HG03565 (cell line): ENCODE measurements around the gene RPS4Y2.
A peak's percentile ranks its signal among the peaks of the same experiment; 100 is the strongest.

ENCODE experiments used
- ATAC-seq: cut with Tn5 transposase; IDR thresholded peaks from one replicate; pipeline ENCODE4 v1.9.1; 2021; ENCODE audit warnings: mild to moderate bottlenecking, moderate library complexity; ENCODE audit not compliant: unreplicated experiment

RPS4Y2 gene

DNA sequence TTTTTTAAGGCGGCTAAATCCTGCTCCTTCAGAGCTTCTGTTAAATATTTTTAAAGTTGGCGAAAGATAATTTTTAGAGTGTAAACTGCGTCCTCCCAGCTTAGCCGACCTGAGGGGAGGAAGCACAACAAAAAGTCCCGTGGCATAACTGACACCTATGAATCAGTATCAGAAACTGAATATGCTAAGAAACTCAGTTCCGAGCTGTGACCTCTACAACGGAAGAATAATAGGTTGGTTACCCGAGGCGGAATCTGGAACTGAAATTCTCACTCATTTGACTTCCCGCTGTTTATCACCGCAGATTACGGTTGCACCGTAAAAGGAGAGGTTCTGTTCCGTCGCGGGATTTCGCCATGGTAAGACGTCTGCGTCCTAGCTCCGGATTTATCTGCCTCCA lies at the start of gene RPS4Y2:
TSS of gene RPS4Y2 (plus strand) at position 301 of the 400 bp plus-strand sequence. CDS start at position 357, 56 bp downstream.
- no peak for ATAC-seq

DNA sequence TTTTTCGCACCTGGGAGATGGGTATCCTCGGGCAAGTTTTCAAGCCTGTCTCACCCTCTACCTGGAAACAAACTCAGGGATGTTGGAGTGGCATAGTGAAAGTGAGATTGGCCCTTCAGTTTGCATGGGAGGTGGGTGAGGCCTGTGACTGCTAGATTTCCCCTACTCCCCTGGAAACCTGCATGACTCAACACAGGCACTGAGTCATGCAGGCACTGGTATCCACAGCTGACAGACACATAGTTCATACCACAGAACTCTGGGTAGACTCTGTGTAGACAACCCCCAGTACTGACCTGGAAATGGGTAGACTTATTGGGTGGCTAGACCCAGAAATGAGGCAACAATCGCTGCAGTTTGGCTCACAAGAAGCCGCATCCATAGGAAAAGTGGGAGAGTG lies 41.5 kb upstream of the RPS4Y2 start:
- ATAC-seq = peak; percentile 88

DNA sequence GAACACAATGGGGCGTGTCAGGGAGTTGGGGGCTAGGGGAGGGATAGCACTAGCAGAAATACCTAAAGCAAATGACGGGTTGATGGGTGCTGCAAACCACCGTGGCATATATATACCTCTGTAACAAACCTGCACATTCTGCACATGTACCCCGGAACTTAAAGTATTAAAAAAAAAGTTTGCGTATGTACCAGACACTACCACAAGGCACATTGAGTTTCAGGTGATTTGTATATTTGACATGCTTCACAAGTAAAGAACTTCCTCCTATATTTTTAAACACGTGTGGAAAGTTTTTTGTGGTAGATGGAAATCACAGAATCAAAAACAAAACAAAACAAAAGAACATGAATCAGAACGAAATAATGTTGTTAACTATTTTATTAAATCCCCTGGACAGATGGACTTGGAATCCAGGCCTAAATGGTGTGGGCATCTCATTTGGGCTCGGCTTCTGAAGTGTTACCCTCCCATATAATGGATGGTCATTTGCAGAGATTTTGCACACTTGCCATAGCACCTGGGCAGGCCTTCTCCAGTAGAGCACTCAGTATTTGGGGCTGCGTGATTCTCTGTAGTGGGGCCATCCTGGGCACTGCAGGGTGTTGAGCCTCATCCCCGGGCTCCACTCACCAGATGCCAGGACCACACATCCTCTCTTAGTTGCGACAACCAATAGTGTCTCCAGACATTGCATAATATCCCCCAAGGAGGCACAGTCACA lies 29.6 kb upstream of the RPS4Y2 start:
- peak; percentile 72 for ATAC-seq

DNA sequence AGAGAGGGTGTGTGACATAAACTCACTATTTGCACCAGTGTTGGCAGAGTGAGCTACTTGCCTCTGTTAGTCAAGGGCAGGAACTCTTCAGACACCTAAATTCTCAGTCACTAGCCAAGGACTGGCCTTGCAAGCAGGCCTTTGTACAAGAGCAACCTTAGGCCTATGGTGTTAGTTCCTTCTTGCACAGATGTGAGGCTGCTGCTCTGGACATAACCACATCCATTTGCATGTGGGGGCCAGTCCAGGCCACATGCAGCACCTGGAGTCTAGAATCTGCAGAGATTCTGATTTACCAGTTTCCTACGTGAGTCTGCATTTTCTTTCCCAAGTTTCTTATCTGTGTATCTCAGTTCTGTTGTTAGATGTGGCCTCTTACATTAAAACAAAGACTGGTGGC lies 20.7 kb upstream of the RPS4Y2 start:
- ATAC-seq = peak; percentile 94

DNA sequence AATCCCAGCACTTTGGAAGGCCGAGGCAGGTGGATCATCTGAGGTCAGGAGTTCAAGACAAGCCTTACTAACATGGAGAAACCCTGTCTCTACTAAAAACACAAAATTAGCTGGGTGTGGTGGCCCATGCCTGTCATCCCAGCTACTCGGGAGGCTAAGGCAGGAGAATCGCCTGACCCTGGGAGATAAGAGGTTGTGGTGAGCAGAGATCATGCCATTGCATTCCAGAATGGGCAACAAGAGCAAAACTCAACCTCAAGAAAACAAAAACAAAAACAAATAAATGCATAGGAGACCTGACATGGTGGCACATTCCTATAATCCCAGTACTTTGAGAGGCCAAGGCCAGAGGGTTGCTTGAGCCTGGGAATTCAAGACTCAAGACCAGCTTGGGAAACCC lies 16.1 kb upstream of the RPS4Y2 start:
- ATAC-seq = no peak

GRCh38 chrY:20740609-20741008 lies 15.3 kb upstream of the RPS4Y2 start:
- no peak for ATAC-seq

DNA sequence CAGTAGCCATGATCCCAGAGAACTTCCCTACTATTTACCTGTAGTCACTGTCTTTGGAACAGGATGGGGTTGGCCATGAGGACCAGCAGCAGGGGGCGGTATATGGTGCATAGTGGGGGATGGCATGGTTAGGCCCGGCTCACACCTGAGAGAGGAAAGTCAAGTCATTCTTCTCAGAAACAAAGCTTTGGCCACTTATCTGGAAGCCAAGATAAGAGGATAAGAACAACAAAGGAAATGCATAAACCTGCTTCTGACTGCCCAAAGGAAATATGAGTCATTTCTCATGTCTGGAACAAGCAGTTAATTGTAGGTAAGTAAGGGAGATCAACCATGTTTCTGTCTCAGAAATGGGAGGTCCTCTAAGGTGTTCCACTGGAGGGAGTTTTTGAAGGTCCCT lies 10.8 kb upstream of the RPS4Y2 start:
- no peak for ATAC-seq

DNA sequence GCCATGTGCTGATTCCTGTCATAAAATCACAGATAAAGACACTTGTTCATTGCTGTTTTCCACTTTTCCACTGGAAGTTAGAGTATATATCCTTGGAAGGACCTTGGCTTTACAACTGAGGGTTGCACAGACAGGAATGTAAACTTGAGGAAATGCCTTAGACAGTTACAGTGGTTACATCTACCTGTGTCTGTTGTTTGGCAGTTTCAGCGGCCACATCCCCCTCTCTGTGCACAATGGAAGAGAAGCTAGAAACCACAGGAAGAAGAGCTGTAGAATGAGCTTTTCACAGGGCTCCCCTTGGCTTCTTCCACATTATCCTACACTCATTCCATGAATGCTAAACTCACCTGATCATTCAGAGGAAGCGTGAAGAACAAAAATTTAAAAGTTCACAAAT lies 9.0 kb upstream of the RPS4Y2 start:
- ATAC-seq = no peak

GRCh38 chrY:20763869-20764268 lies 8.0 kb downstream of the RPS4Y2 start:
- ATAC-seq = no peak

DNA sequence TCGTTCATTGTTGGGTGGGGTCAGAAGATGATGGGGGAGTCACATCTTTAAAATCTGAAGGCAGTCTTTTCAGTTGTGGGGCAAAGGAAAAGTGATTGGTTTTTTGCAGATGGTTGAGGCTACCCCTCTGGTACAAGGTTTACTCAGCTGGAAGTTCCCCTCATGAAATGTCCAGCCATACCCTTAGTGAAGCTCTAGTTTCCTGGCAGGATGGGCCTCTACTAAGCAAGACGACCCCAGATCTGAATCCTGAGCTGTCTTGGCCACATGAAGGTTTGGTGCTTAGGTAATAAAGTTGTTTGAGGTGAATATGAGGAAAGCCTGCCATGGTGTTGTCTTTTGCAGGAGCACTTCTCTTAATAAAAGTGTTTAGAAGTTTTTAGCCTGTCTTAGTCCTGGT lies 9.2 kb downstream of the RPS4Y2 start:
- no peak for ATAC-seq

DNA sequence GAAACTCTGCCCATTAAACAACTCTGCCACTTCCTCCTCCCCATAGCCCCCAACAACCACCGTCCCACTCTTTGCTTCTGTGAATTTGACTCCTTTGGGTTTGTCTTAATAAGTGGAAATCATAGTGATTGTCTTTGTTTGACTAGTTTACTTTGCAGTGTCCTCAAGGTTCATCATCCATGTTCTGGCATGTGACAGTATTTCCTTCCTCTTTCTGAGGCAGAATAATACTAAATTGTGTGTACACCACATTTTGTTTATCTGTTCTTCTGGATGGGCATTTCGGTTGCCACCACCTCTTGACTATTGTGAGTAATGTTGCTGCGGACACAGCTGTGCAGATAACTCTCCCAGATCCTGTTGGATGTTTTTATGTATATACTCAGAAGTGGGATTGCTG lies 14.8 kb downstream of the RPS4Y2 start:
- no peak for ATAC-seq

DNA sequence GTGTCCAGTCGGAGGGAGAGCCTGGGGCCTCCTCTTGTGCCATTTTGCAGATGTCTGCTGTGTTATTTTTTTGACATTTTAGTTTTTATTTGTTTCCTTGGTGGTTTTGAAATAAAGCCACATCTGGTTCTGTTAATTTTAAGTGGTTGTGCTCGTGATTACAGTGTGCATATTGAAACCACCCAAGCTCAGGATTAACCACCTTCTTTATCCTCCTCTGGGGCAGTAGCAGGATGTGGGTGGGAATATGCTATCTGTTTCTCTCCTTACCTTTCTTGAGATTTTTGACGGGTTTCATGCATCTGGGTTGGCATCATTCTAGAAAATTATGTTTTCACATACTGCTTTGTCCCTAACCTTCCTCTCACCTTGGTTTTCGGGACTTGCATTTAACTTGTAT lies 20.2 kb downstream of the RPS4Y2 start:
- no peak for ATAC-seq

DNA sequence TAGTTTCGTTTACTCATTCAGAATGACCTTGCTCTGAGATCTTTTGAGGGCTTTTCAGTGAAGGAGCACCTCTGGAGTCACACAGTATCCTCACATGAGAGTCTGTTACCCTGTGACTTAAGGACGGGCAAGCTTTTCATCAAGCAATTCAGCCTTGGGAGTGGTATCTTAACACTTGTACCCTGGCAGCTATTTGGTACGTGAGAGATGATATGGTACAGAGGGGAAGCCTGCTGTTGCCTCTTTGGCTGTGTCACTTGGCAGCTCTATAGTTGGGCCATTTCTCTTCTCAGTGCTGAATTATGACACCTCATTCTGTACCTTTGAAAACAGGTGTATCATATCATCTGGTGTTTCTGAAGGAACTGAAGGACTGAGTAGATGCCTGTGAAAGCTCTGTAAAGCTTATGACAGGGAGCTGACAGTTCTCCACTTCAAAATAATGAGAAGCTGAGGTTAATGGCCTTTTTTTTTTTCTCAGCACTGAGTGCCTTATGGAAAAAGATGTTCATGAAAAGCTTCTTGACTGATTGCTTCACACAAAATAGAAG lies 24.3 kb downstream of the RPS4Y2 start:
- ATAC-seq = no peak

DNA sequence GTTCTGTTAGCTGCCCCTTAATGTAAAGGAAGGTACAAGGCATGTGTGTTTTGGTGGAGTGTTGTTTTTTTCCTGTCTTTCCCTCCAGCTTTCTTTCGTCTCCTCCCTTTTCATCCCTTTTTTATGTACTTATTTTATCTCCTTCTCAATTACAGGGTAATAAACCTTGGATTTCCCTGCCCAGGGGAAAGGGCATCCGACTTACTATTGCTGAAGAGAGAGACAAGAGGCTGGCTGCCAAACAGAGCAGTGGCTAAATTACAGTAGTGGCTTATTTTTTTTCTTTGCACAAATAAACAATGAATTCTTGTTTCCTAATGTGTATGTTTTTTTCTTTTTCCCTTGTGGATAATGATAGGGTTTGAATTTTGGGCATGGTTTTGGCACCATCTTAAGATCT lies 24.9 kb downstream of the RPS4Y2 start:
- no peak for ATAC-seq

DNA sequence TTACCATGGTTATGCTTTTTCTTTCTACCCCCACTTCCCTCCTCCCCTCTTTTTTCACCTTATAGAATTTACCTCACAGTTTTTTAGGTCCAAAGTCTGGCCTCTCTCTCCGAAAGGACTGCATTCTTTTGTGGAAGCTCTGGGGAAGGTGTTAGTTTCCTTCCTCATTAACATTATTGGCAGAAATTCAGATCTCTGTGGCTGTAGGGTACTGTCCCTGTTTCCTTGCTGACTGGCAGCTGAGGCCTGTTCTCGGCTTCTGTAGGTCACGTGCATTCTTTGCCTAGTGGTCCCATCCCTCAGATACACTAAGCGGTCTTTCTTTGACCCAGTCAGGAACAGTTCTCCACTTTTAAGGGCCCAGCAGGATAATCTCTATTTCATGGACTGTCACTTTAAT lies 25.5 kb downstream of the RPS4Y2 start:
- ATAC-seq = no peak

- ATAC-seq = no peak
Observed at GRCh38 chrY:20784965-20785364, 29.1 kb downstream of the RPS4Y2 start.

GRCh38 chrY:20787076-20787475 lies 31.2 kb downstream of the RPS4Y2 start:
- peak; percentile 73 for ATAC-seq

DNA sequence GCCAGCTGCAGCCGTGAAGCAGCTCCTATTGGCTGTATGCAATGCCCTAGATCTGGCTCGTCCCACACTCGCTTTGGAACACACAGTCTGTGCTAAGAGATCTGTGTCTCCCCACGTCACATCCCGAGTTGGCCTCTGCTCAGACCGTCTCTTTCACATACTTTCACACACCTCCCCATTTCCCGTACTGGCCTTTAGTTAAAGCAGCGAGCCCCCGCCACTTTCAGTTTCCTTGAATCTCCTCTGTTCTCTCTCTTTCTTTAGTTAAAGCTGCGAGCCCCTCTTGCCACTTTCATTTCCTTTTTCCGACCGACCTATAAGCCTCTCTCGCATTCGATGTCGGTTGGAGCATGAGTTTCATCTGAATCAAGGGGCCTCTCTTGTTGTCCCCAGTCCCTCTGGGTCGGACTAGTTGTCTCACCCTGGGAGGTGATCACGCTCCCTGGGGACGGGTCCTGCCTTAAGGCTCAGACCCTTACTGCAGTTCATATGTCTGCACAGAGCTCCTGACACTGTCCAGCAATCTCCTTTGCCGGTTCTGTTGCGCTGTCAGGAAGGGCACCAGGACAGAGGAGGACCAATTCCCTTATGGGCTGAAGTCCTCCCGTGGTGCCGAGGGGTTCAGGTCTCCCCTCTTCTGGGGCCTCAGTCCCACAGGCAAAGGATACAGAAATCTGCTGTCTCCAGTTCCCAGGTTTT lies 42.6 kb downstream of the RPS4Y2 start:
- peak; percentile 69 for ATAC-seq

- ATAC-seq = no peak
Observed at GRCh38 chrY:20802659-20803058, 46.8 kb downstream of the RPS4Y2 start.

GRCh38 chrY:20806243-20806642 lies 50.3 kb downstream of the RPS4Y2 start:
- ATAC-seq = no peak

- no peak for ATAC-seq
Observed at GRCh38 chrY:20813459-20813858, 57.6 kb downstream of the RPS4Y2 start.

DNA sequence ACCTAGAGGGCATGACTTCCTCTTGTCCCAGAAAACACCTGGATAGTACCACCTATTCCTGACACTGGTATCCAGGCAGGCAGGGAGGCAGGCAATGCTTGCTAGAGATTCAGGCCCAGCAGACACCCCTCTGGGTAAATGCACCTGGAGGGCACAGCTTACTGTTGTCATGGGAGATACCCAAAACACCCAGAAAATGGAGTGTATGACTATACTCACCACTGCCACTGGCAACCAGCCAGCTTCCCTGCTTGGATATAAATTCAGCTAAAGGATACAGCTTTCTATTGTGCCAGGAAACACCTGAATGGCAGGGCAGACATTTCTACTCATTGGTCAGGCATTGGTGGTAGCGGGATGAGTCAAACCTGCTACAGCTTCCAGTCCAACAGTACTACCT lies 58.9 kb downstream of the RPS4Y2 start:
- no peak for ATAC-seq
